H4 (cell line): Measurements from ENCODE around the gene GSK3B. TPM values are rescaled to one million over a fixed set of nuclear protein-coding genes. Genes with fewer than 3 reads are reported as not detected.

Experiments
- DNase-seq: peaks from one replicate; pipeline ENCODE4 v3.0.0-alpha.2; 2015; ENCODE audit warnings: low spot score
- total RNA-seq: library from RNA; depleted of rRNA; stranded (reverse); fragments of >200 nt; shearing (Covaris generic); gene quantifications from 2 replicates; pipeline ENCODE4 v1.2.3, GENCODE V29; 2014

Gene GSK3B
- total RNA-seq, 1 experiment from 2014 or later = 47.9 TPM

- DNase-seq = no peak
Measured at GRCh38 chr3:120095979-120096426, 1.8 kb upstream of the GSK3B start.

DNA sequence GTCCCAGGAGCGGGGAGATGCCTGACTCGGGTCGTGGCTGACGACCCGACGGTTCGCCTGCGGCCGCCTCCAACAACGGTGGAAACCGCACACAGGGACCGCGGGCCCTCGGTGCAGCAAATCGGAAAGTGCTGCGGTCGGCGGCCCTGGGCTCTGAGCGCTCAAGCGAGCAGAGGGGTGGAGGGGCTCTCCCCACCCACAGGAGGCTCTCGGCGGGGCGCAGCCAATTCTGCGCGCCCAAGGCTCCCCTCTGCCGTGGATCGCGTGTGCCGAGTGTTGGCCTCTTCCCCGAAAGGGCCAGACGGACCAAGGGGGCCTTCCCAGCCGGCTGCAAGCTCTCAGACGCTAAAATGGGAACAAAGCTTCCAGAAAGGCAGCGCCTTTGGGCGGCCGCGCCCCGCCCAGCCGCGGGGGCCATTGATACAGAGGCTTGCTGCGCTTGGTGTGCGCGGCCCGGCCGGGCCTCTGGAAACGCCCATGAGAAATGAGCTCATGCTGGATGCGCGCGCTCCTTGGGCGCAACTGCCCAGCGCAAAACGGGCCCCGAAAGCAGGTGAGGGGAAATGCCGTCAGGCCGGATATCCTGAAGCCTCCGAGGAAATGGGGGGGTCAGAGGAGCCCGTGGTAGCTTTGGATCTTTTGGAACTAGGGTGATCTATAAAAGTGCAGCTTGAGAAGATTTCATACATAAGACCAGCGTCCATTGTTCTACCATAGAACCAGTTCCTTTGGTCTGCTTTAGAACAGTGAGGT, 1.2 kb upstream of the GSK3B start:
- peak; percentile 94 for DNase-seq

- peak; percentile 100 for DNase-seq
Measured at GRCh38 chr3:120094776-120095225, 554 bp upstream of the GSK3B start.

DNA sequence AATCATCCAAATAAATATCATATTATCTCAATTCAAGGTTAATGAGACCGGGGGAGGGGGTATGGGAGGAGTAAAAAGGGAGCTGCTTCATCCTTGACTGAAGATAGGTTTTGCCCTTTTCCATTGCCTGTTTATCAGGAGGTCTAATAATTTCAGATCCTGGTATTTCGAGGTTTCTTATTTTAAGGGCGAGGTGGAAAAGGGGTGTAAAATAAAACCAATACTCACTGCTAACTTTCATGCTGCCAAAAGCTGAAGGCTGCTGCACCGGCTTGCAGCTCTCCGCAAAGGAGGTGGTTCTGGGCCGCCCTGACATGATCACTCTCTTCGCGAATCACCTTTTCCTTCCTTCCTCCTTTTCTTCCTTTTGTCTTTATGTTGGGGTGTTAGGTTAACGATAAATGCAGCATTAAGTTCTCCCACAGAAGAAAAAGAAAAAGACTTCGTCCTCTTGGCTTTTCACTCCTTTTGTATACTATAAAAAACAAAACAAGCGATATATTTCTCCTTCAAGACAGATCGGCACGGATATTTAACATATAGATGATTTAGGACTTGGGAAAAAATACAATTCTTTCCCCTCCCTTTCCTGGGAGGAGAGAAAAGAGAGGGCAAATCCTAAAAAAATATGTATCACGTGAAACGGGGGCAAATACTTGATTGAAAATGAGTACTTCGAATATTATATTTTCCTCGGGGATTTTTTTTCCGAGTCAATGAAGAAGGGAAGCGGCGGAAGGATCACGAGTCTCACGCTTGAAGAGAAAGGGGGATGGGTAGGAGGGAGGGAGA, 932 bp downstream of the GSK3B start:
- DNase-seq = no peak

GRCh38 chr3:120092474-120092873, 1.8 kb downstream of the GSK3B start:
- DNase-seq = no peak

DNA sequence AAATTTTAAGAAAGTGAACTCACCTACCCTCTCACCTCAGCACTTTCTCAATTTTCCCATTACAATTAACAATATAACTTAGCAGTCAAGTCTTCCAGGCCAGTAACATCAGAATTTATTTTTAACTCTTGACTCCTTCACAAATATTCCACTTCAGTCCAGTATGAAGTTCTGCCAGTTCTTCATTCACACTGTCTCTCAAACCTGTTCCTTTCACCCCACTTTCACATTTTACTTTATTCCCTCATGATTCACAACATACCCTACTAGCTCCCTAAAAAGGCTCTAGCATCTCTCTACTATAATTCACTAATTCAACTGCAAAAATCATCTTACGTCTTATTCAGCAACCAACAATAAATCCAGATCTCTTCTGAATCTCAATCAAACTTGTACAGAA, 3.8 kb downstream of the GSK3B start:
- no peak for DNase-seq

DNA sequence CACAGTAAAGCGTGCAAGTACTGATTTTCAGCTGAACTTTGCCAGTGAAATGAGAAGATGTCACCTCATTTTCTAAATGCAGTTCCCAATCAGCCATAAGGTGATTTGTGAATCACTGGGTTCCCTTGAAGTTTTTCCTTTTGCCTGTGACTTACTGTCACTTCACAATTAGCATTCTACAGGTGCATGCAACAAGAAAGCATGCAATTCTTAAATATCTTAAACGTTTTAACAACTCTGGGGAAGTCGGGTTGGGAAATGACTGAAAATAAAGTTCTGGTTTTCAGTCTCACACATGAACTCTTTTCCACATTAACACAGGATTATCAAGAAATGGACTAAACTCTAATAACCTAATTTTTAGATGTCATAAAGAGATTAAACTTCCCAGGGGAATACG, 5.2 kb downstream of the GSK3B start:
- no peak for DNase-seq

- DNase-seq = no peak
Measured at GRCh38 chr3:120088622-120089021, 5.6 kb downstream of the GSK3B start.

DNA sequence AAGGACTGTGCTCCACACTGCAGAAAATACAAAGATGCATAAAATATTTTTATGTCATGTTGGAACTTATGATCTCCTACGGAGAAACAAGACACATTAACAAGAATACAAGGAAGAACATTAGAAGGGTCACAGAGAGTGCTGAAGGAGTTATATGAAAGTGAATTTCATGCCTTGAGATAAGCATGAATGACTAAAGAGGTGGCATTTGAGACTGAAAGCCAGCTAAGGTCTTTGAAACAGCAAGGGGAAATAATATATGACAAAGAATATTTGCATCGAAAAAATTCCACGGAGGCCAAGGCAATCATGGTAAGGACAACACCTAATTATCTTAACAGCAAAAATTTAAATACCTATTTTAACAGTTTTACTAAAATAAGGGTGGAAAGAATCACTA, 12.5 kb downstream of the GSK3B start:
- DNase-seq = no peak

DNA sequence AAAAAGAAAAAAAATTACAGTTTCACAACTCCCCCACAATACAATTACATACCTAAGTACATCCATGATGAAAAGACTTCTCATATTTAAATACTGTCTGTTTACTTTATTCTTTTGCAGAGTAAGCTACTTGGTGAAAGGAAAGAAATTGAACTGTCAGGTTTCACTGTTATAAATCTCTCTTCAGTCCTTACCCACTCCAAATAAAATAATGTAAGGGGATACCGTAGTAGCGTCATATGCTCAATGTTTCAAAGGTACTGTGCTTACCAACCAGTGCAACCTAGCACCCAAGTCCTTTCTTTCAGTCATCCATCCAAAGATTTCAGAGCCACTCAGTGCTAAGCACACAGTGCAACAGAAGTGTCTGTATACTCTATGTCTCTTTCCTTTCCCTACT, 13.4 kb downstream of the GSK3B start:
- DNase-seq = no peak

DNA sequence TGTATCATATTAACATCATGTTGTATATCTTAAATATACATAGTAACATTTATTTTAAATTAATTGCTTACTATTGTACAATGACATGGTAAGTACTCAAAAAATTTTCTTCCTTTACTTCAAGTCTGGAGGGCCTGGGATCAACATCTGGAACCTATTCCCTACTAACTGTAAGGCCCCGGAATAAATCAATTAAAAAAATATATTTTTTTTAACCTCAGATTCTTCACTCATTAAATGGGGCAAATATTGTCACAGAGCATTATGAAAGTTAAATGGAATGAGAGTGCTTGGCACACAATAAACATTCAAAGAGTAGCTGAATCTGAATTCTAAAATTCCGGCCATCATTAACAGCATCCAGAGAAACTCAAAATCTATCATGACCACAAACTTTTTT, 16.5 kb downstream of the GSK3B start:
- no peak for DNase-seq

DNA sequence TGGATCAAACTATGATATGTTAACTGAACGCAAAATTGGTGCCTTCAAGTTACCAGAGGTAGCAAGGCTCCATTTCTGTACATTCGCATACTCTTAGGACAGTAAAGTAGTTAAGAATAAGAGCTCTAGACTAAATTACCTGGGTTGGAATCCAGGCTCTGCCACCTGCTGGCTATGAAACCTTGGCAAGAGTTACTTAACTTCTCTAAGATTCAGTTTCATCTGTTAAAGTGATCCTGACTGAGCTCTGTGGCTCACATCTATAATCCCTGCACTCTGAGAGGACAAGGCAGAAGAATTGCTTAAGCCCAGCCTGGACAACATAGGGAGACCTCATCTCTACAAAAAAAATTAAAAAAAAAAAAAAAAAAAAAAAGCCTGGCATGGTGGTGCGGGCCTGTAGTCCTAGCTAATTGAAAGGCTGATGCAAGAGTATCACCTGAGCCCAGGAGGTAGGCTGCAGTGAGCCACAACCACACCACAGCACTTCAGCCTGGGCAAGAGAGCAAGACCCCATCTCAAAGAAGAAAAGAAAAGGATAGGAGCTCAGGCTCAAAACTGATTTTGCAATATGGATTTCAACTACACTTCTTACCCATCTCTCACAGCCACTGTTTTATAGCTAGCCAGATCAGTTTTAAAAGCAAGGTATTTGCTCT, 21.3 kb downstream of the GSK3B start:
- DNase-seq = no peak

GRCh38 chr3:120071259-120071658, 23.0 kb downstream of the GSK3B start:
- no peak for DNase-seq

DNA sequence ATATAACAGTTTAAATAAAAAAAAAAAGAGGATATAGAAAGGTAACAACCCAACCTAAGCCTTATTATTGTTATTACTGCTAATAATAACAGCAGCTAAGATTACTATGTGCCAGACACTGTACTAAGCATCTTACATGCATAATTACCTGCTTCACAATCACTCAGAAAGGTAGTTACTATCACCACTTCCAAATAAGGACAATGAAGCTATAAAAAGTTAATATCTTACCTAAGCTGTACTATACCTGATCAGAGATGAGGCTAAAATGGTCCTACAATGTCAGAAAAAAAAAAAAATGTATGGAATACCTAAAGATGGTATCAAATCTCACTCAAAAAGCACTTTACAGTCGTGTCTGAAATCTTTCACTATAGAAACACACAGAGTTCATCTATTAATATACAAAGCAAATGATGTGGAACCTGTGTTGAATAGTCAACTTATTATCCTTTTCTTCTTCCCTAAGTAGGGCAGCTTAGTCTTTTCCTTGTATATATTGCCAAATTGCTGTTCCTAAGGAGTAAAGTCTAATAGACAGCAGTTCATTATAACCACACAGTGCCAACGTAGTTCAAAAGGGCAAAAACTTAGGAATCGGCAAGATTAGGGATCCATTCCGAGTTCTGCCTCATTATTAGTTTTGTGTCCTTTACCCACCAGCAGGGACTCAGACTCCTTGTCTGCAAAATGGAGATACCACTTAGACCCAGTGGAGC, 23.8 kb downstream of the GSK3B start:
- DNase-seq = no peak

DNA sequence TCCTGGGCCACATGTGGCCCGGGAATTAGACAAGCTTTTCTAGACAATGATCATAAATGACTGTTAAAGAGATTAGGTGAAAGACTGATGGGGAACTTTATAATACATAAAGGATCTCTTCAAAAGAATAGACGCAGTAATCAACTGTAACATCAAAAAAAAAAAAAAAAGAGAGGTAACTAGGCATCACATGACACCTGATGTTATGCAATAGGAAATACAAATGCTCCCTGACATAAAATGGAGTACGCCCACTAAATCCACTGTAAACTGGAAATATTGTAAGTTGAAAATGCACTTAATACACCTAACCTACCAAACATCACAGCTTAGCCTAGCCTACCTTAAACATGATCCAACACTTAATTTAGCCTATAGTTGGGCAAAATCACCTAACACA, 27.2 kb downstream of the GSK3B start:
- DNase-seq = no peak

GRCh38 chr3:120066634-120067033, 27.6 kb downstream of the GSK3B start:
- no peak for DNase-seq

GRCh38 chr3:120064641-120065040, 29.6 kb downstream of the GSK3B start:
- DNase-seq = no peak

- DNase-seq = no peak
Measured at GRCh38 chr3:120062474-120062873, 31.8 kb downstream of the GSK3B start.

- DNase-seq = no peak
Measured at GRCh38 chr3:120059081-120059864, 35.0 kb downstream of the GSK3B start.

DNA sequence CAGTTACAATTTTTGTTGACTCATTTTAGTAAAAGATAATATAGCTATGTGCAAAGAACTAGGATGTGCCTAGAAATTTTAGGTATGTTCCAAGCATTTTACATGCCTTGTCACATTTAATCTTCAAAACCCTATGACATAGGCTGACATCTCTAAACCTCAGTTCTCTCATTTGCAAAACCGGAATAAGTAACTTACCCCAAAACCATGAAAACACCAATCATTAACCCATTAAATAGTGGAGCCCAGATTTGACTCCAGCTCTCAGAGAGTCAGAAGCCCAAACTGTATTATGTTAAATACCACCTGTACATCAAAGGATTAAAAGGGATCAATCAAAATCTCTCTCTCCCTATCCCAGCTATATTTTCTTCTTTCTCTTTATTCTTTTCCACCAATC, 36.6 kb downstream of the GSK3B start:
- no peak for DNase-seq

DNA sequence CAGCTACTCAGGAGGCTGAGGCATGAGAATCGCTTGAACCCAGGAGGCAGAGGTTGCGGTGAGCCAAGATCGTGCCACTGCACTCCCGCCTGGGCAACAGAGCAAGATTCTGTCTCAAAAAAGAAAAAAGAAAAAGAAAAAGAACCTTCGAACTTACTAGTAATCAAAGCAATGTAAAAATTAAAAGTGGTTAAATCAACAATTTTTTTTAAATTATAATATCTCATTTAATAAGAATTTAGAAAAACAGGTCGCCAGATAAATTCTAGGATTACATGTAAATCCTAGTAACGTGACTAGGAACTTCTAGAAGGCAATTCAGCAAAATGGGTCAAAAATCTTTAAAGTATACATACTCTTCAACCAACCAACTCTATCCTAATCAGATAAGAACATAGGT, 37.2 kb downstream of the GSK3B start:
- no peak for DNase-seq
